Measurements from ENCODE around the gene ZFPL1.

The ZFPL1 gene

GRCh38 chr11:65083834-65084597 is at the start of gene ZFPL1, which contains the start of gene CDCA5:
TSS of gene ZFPL1 (plus strand) at chr11:65084222. CDS start at chr11:65084699, 477 bp downstream.
TSS of gene CDCA5 (minus strand) at chr11:65084040. CDS start at chr11:65083978, 62 bp downstream.
- DNase-seq, result peak; percentile 92 to 98

- DNase-seq, result no peak
Observed at GRCh38 chr11:65034423-65034822, 49.6 kb upstream of the ZFPL1 start.

GRCh38 chr11:65035579-65035978 is 48.4 kb upstream of the ZFPL1 start:
- DNase-seq, result no peak

- DNase-seq, result no peak
Observed at GRCh38 chr11:65036931-65037330, 47.1 kb upstream of the ZFPL1 start.

GRCh38 chr11:65040520-65040846 is 43.5 kb upstream of the ZFPL1 start:
- DNase-seq, result no peak

- DNase-seq, result peak; percentile 87 to 93
Observed at GRCh38 chr11:65040847-65041622, 43.0 kb upstream of the ZFPL1 start, which contains the start of gene SAC3D1. TSS of gene SAC3D1 (plus strand) at chr11:65041210. CDS start at chr11:65041293, 83 bp downstream.

GRCh38 chr11:65042891-65043290 is 41.1 kb upstream of the ZFPL1 start:
- no peak for DNase-seq

GRCh38 chr11:65043881-65044501 is 40.0 kb upstream of the ZFPL1 start:
- peak; percentile 84 to 87 for DNase-seq

GRCh38 chr11:65045061-65045460 is 39.0 kb upstream of the ZFPL1 start:
- no peak for DNase-seq

GRCh38 chr11:65045728-65046127 is 38.3 kb upstream of the ZFPL1 start:
- DNase-seq, result no peak

- no peak for DNase-seq
Observed at GRCh38 chr11:65047581-65048422, 36.2 kb upstream of the ZFPL1 start.

GRCh38 chr11:65051398-65051858 is 32.6 kb upstream of the ZFPL1 start:
- DNase-seq, result no peak

- DNase-seq, result peak; percentile 23 to 27
Observed at GRCh38 chr11:65053827-65054508, 30.1 kb upstream of the ZFPL1 start.

- DNase-seq, result no peak
Observed at GRCh38 chr11:65055538-65055937, 28.5 kb upstream of the ZFPL1 start.

- no peak for DNase-seq
Observed at GRCh38 chr11:65056999-65057398, 27.0 kb upstream of the ZFPL1 start.

- DNase-seq, result no peak
Observed at GRCh38 chr11:65057526-65057925, 26.5 kb upstream of the ZFPL1 start.

- no peak for DNase-seq
Observed at GRCh38 chr11:65058012-65058411, 26.0 kb upstream of the ZFPL1 start.

GRCh38 chr11:65058419-65059054 is 25.5 kb upstream of the ZFPL1 start, which contains the start of gene NAALADL1:
TSS of gene NAALADL1 (minus strand) at chr11:65058553. CDS start at chr11:65058521, 32 bp downstream.
- DNase-seq, result no peak

GRCh38 chr11:65059523-65059922 is 24.5 kb upstream of the ZFPL1 start:
- no peak for DNase-seq

GRCh38 chr11:65059959-65060824 is 23.8 kb upstream of the ZFPL1 start:
- DNase-seq, result no peak
